ENCODE results near the gene WDPCP.
"Not testable (repeated sequence)": the region's sequence is repeated elsewhere in the genome, so short reads cannot be mapped to it uniquely, and the experiment has no call there.

WDPCP gene

DNA sequence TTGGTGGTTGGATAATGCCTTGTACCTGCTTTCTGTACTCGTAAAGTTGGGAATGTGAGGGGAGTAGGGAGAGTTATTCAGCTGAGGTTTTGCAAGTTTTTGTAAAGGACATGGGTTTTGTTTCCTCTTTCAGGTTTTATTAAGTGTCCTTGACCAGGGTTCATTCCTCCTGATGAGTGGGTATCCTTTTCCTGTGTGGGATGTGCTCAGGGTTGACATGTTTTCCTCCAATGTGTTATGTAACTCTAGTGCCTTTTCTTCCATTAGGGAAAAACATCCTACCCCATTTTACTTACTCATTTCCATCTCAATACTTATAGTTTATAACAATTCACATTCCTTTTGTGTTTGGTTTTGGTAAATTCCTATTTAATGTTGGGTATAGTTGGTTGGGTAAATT is 489.2 kb downstream of the WDPCP start:
- Histone ChIP-seq H3K27ac (ENCODE audit: low read depth, low read length) (no peak overlapping the region), H3K4me1 (ENCODE audit: insufficient read depth, low read length) (no peaks in the 10 kb centered on the region; the same call in 1 of the 2 replicates), H3K9me3 (ENCODE audit: insufficient read depth, low read depth, low read length) (0 out of 2 replicates have a peak, but pooled peaks cover 3% of the 10 kb centered on the region), H3K27me3 (ENCODE audit: insufficient read depth, low read length) (no peaks in the 10 kb centered on the region), H3K9ac (ENCODE audit: low read depth, low read length) (no peak overlapping the region), H3K4me3 (ENCODE audit: low read length) (no peak overlapping the region), H3K36me3 (ENCODE audit: insufficient read depth, low read length) (no peaks in the 10 kb centered on the region)
- WGBS = 94% methylated on average over 1 of the region's 1 CpG

GRCh38 chr2:63096491-63096890 is 491.8 kb downstream of the WDPCP start:
- H3K4me3 ChIP-seq (ENCODE audit: low read length) = no peak overlapping the region
- H3K36me3 ChIP-seq (ENCODE audit: insufficient read depth, low read length) = no peaks in the 10 kb centered on the region
- H3K4me1 ChIP-seq (ENCODE audit: insufficient read depth, low read length) = peaks cover 8% of the 10 kb centered on the region; the same call in 1 of the 2 replicates
- no peaks in the 10 kb centered on the region for H3K27me3 ChIP-seq (ENCODE audit: insufficient read depth, low read length)
- WGBS = 67% methylated on average over 1 of the region's 1 CpG
- no peak overlapping the region for H3K9ac ChIP-seq (ENCODE audit: low read depth, low read length)
- no peak overlapping the region for H3K27ac ChIP-seq (ENCODE audit: low read depth, low read length)
- H3K9me3 ChIP-seq (ENCODE audit: insufficient read depth, low read depth, low read length) = no peaks in the 10 kb centered on the region

DNA sequence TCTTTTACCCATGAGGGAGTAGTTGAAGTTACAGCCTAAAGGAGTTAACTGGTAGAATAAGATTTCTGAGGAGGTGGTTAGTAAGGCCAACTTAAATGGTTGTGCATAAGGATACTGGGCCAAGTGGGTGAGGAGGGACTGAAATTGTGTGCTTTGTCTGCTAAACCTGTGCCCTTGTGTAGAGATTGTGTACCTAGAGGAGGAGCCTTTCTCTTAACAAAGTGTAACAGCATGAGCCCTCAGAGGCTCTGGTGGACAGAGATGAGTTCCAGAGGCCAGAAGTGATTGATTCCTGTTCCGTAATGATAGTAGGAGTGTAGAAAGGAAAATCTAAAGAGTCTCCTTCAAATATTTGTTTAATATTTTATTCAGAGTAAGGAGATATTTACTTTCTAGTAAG is 494.8 kb downstream of the WDPCP start:
- Histone ChIP-seq H3K9me3 (ENCODE audit: insufficient read depth, low read depth, low read length) (no peaks in the 10 kb centered on the region), H3K4me3 (ENCODE audit: low read length) (no peak overlapping the region), H3K27ac (ENCODE audit: low read depth, low read length) (no peak overlapping the region), H3K27me3 (ENCODE audit: insufficient read depth, low read length) (no peaks in the 10 kb centered on the region), H3K36me3 (ENCODE audit: insufficient read depth, low read length) (no peaks in the 10 kb centered on the region), H3K9ac (ENCODE audit: low read depth, low read length) (no peak overlapping the region), H3K4me1 (ENCODE audit: insufficient read depth, low read length) (peaks cover 8% of the 10 kb centered on the region; the same call in 1 of the 2 replicates)
- no CpG with 5 or more reads among the region's 1 CpG for WGBS

DNA sequence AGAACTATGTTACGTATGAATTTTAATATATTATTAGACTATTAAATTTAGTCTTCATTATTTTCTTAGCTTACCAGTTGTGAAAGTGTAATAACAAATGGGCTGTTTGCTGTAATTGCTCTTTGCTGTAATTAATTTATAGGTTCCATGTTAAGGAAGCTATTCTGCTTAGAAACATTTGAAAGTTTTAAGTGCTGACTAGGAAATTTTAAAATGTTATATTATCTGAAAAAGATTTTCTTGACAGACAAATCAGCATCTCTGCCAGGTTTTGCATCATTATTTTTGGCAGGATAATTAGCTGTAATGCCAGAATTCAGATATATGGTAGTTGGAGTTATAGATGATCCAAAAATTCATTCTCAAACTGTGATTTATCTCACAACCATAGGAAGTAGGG is 495.4 kb downstream of the WDPCP start:
- Histone ChIP-seq H3K27me3 (ENCODE audit: insufficient read depth, low read length) (no peaks in the 10 kb centered on the region), H3K9ac (ENCODE audit: low read depth, low read length) (no peak overlapping the region), H3K27ac (ENCODE audit: low read depth, low read length) (no peak overlapping the region), H3K4me3 (ENCODE audit: low read length) (no peak overlapping the region), H3K9me3 (ENCODE audit: insufficient read depth, low read depth, low read length) (no peaks in the 10 kb centered on the region), H3K36me3 (ENCODE audit: insufficient read depth, low read length) (no peaks in the 10 kb centered on the region), H3K4me1 (ENCODE audit: insufficient read depth, low read length) (peaks cover 8% of the 10 kb centered on the region; the same call in 1 of the 2 replicates)
- no CpG with 5 or more reads among the region's 1 CpG for WGBS

DNA sequence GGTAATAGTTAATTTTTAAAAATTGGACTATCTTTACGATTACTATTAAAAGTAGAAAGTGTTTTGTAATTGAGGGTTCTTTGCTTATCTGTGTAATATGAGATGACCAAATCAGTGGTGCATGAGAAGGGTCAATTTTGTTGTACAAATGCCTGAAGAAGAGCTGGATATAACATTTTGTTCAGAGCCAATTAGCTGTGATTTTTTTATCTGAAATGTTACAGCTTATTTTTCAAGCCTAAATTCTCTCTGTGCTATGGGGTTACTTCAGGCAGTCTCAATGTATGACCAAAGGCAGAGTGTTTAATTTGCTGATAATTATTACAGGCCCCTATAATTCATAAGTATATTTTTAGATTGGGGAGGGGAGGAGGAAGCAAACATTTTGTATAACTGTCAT is 495.9 kb downstream of the WDPCP start:
- 100% methylated on average over 1 of the region's 1 CpG for WGBS

DNA sequence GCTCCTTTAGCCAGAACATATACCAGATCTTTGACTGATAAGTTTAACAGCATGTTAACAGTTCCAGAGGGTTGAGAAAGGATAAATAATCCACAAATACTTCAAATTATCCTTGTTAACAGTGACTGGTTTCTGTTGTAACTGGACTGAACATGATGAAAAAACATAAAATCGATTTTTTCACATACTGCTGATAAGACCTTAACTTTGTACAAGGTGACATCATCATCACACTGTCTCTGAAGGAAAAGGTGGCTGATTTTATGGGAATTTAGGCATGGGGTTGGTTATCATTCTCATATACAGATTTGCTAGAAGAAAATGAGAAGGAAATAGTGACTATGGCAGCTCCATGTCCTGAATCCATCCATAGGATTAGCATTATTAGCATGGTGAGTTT is 501.6 kb downstream of the WDPCP start:
- no peak overlapping the region for H3K4me3 ChIP-seq (ENCODE audit: low read length)
- H3K9ac ChIP-seq (ENCODE audit: low read depth, low read length) = no peak overlapping the region
- H3K27ac ChIP-seq (ENCODE audit: low read depth, low read length) = no peak overlapping the region
- no peaks in the 10 kb centered on the region for H3K36me3 ChIP-seq (ENCODE audit: insufficient read depth, low read length)
- no peaks in the 10 kb centered on the region for H3K4me1 ChIP-seq (ENCODE audit: insufficient read depth, low read length)
- no peaks in the 10 kb centered on the region for H3K27me3 ChIP-seq (ENCODE audit: insufficient read depth, low read length)
- no peaks in the 10 kb centered on the region for H3K9me3 ChIP-seq (ENCODE audit: insufficient read depth, low read depth, low read length)
- WGBS = 86% methylated on average over 1 of the region's 1 CpG

More for the DNA sequence above, 495.9 kb downstream of the WDPCP start:
- Histone ChIP-seq H3K4me1 (ENCODE audit: insufficient read depth, low read length) (peaks cover 8% of the 10 kb centered on the region; the same call in 1 of the 2 replicates), H3K4me3 (ENCODE audit: low read length) (no peak overlapping the region), H3K9ac (ENCODE audit: low read depth, low read length) (no peak overlapping the region), H3K36me3 (ENCODE audit: insufficient read depth, low read length) (no peaks in the 10 kb centered on the region), H3K9me3 (ENCODE audit: insufficient read depth, low read depth, low read length) (no peaks in the 10 kb centered on the region), H3K27ac (ENCODE audit: low read depth, low read length) (no peak overlapping the region), H3K27me3 (ENCODE audit: insufficient read depth, low read length) (no peaks in the 10 kb centered on the region)

DNA sequence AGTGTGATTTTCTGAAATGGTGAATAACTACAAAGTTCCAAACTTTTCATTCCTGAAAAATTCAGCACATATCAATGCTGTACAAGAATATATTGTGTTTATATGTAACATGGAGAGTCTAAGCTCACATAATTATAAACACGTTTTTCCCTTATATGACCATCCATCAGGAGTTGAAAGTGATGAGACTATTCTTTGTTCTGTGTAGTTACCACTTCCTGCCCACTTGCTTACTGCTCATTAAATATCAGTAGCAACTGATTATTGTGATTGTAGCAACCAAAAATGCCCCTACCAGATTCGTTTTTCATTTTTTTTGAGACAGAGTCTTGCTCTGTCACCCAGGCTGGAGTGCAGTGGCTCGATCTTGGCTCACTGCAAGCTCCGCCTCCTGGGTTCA is 506.9 kb downstream of the WDPCP start:
- no peaks in the 10 kb centered on the region; the same call in 1 of the 2 replicates for H3K4me1 ChIP-seq (ENCODE audit: insufficient read depth, low read length)
- H3K36me3 ChIP-seq (ENCODE audit: insufficient read depth, low read length) = no peaks in the 10 kb centered on the region
- H3K27me3 ChIP-seq (ENCODE audit: insufficient read depth, low read length) = no peaks in the 10 kb centered on the region
- no peaks in the 10 kb centered on the region for H3K9me3 ChIP-seq (ENCODE audit: insufficient read depth, low read depth, low read length)
- no peak overlapping the region for H3K9ac ChIP-seq (ENCODE audit: low read depth, low read length)
- H3K27ac ChIP-seq (ENCODE audit: low read depth, low read length) = no peak overlapping the region
- WGBS = 93% methylated on average over 3 of the region's 4 CpGs
- no peak overlapping the region for H3K4me3 ChIP-seq (ENCODE audit: low read length)

GRCh38 chr2:63078852-63079606 is 509.2 kb downstream of the WDPCP start:
- Histone ChIP-seq H3K4me1 (ENCODE audit: insufficient read depth, low read length) (no peaks in the 10 kb centered on the region; the same call in 1 of the 2 replicates), H3K36me3 (ENCODE audit: insufficient read depth, low read length) (no peaks in the 10 kb centered on the region), H3K9me3 (ENCODE audit: insufficient read depth, low read depth, low read length) (no peaks in the 10 kb centered on the region), H3K27me3 (ENCODE audit: insufficient read depth, low read length) (no peaks in the 10 kb centered on the region), H3K27ac (ENCODE audit: low read depth, low read length) (no peak overlapping the region), H3K9ac (ENCODE audit: low read depth, low read length) (no peak overlapping the region), H3K4me3 (ENCODE audit: low read length) (no peak overlapping the region)
- WGBS = 86% methylated on average over 3 of the region's 4 CpGs

- not testable (repeated sequence) for H3K9me3 ChIP-seq (ENCODE audit: insufficient read depth, low read depth, low read length); H3K9ac ChIP-seq (ENCODE audit: low read depth, low read length); H3K4me1 ChIP-seq (ENCODE audit: insufficient read depth, low read length); H3K36me3 ChIP-seq (ENCODE audit: insufficient read depth, low read length); H3K27me3 ChIP-seq (ENCODE audit: insufficient read depth, low read length); H3K4me3 ChIP-seq (ENCODE audit: low read length); H3K27ac ChIP-seq (ENCODE audit: low read depth, low read length)
- WGBS = 95% methylated on average over 4 of the region's 4 CpGs
Observed at GRCh38 chr2:63074399-63074798, 513.9 kb downstream of the WDPCP start.

GRCh38 chr2:63073994-63074393 is 514.3 kb downstream of the WDPCP start:
- Histone ChIP-seq H3K27ac (ENCODE audit: low read depth, low read length) (no peak overlapping the region), H3K4me3 (ENCODE audit: low read length) (no peak overlapping the region), H3K36me3 (ENCODE audit: insufficient read depth, low read length) (no peaks in the 10 kb centered on the region), H3K9ac (ENCODE audit: low read depth, low read length) (no peak overlapping the region), H3K4me1 (ENCODE audit: insufficient read depth, low read length) (no peaks in the 10 kb centered on the region), H3K27me3 (ENCODE audit: insufficient read depth, low read length) (no peaks in the 10 kb centered on the region), H3K9me3 (ENCODE audit: insufficient read depth, low read depth, low read length) (no peaks in the 10 kb centered on the region)
- WGBS = 84% methylated on average over 2 of the region's 3 CpGs

DNA sequence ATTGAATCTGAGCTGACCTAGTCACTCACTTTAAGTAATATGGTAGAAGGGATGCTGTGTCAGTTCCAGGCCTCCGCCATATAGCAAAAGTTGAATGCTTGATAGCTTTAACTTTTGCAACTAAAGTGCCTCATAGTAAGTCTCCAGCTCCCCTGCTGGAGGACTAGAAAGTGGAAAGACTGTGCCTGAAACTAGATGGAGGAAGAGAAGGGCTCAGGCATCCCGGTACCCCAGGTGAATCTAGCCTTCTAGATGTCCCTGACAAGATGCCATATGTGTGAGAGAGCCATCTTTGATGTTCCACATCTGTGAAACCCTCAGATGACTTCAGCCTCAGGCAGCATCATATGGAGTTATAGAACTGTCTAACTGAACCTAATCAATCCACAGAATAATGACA is 516.6 kb downstream of the WDPCP start:
- peaks cover 15% of the 10 kb centered on the region for H3K27me3 ChIP-seq (ENCODE audit: insufficient read depth, low read length)
- H3K4me1 ChIP-seq (ENCODE audit: insufficient read depth, low read length) = 0 out of 2 replicates have a peak, but pooled peaks cover 2% of the 10 kb centered on the region
- H3K27ac ChIP-seq (ENCODE audit: low read depth, low read length) = no peak overlapping the region
- WGBS = 93% methylated on average over 2 of the region's 2 CpGs
- no peak overlapping the region for H3K4me3 ChIP-seq (ENCODE audit: low read length)
- H3K36me3 ChIP-seq (ENCODE audit: insufficient read depth, low read length) = no peaks in the 10 kb centered on the region
- no peaks in the 10 kb centered on the region for H3K9me3 ChIP-seq (ENCODE audit: insufficient read depth, low read depth, low read length)
- no peak overlapping the region for H3K9ac ChIP-seq (ENCODE audit: low read depth, low read length)

Data from HUES64 (cell line).